ENCODE measurements around the gene RGMB.

Gene RGMB

DNA sequence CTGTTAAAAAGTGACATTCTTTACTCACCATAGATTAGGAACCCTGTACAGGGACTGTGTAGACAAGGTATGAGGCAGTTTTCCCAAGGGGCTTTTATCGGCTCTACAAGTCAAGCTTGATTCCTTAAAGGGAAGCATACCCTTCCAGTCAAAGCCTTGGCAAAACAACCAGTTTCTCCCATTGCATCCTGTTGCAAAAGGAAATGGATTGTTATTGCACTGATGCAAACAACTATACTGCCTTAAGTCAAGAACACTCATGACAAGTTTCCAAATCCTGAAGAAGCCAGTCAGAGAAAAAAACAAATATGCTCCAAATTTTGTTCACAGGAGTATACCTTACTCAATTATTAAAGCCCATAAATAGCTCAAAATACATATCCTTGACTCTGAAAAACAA, 67.5 kb downstream of the RGMB start:
- no peaks in the 10 kb centered on the region for H4K20me1 ChIP-seq (ENCODE audit: insufficient read depth, low read length)
- no peaks in the 10 kb centered on the region for H3K27me3 ChIP-seq (ENCODE audit: insufficient read depth, low read length)
- no peak overlapping the region for H3K27ac ChIP-seq (ENCODE audit: low read depth, low read length, poor library complexity, severe bottlenecking)
- no peak overlapping the region for H2AFZ ChIP-seq (ENCODE audit: low read length)
- TF ChIP-seq EZH2 (IDR thresholded peaks at IDR 0.05; ENCODE audit: borderline replicate concordance, low read length), result no peak
- TF ChIP-seq, protein P1, sequence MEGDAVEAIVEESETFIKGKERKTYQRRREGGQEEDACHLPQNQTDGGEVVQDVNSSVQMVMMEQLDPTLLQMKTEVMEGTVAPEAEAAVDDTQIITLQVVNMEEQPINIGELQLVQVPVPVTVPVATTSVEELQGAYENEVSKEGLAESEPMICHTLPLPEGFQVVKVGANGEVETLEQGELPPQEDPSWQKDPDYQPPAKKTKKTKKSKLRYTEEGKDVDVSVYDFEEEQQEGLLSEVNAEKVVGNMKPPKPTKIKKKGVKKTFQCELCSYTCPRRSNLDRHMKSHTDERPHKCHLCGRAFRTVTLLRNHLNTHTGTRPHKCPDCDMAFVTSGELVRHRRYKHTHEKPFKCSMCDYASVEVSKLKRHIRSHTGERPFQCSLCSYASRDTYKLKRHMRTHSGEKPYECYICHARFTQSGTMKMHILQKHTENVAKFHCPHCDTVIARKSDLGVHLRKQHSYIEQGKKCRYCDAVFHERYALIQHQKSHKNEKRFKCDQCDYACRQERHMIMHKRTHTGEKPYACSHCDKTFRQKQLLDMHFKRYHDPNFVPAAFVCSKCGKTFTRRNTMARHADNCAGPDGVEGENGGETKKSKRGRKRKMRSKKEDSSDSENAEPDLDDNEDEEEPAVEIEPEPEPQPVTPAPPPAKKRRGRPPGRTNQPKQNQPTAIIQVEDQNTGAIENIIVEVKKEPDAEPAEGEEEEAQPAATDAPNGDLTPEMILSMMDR (IDR thresholded peaks at IDR 0.05; ENCODE audit: low read length), result no peak
- no peak overlapping the region for H3K9ac ChIP-seq (ENCODE audit: low read length)
- H3K9me2 ChIP-seq (ENCODE audit: low read depth, low read length), result no peaks in the 10 kb centered on the region
- H3K79me2 ChIP-seq (ENCODE audit: insufficient read depth, low read length), result no peaks in the 10 kb centered on the region
- H3K36me3 ChIP-seq (ENCODE audit: insufficient read depth, low read length), result no peaks in the 10 kb centered on the region
- H3K9me3 ChIP-seq (ENCODE audit: low read length), result peaks cover 5% of the 10 kb centered on the region; the same call in 1 of the 2 replicates
- H3F3A ChIP-seq (ENCODE audit: insufficient read depth, low read length), result no peaks in the 10 kb centered on the region
- H3K4me3 ChIP-seq (ENCODE audit: low read depth, low read length, poor library complexity, severe bottlenecking), result no peak overlapping the region
- H3K4me1 ChIP-seq (ENCODE audit: insufficient read depth, low read length, severe bottlenecking), result no peaks in the 10 kb centered on the region
- no peak overlapping the region for H3K4me2 ChIP-seq (ENCODE audit: low read length)

DNA sequence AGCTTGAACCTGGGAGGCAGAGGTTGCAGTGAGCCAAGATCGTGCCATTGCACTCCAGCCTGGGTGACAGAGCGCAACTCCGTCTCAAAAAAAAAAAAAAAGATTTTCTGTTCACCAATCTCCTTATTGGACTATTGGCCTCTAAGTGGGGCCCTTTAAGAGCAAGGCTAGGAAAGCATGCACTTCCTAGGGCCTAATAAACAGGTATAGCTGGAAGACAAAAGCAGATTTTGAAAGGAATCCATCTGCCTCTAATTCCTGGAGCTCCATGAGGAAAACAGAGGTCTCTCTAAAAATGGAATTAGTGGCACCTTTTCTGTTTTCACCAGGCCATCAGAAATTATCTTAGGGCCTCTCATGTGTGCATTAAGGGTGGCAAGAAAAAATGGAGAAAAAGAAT, 70.0 kb downstream of the RGMB start:
- no peaks in the 10 kb centered on the region for H3K27me3 ChIP-seq (ENCODE audit: insufficient read depth, low read length)

DNA sequence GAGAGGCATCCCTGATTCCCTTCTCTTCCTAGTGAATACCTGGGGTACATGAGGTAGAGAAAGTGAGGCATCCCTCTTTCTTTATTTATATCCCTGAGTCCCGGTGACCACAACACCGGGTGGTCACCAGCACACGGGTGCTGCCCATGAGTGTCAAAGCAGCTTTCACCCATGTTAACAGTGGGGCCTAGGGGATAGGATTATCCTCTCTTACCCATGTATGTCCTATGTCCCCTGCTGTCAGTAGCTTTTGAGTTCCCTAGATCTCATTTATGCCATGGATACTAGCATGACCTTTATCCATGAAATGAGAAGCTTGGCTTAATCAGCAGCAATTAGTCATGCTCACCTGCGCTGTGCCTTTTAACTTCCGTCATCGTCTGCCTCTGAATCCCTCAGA, 71.4 kb downstream of the RGMB start:
- no peak overlapping the region for H3K4me3 ChIP-seq (ENCODE audit: low read depth, low read length, poor library complexity, severe bottlenecking)
- H4K20me1 ChIP-seq (ENCODE audit: insufficient read depth, low read length), result no peaks in the 10 kb centered on the region
- no peaks in the 10 kb centered on the region for H3K36me3 ChIP-seq (ENCODE audit: insufficient read depth, low read length)
- no peaks in the 10 kb centered on the region for H3K27me3 ChIP-seq (ENCODE audit: insufficient read depth, low read length)
- H2AFZ ChIP-seq (ENCODE audit: low read length), result no peak overlapping the region
- peaks cover 5% of the 10 kb centered on the region; the same call in 1 of the 2 replicates for H3K9me3 ChIP-seq (ENCODE audit: low read length)
- H3K9me2 ChIP-seq (ENCODE audit: low read depth, low read length), result no peaks in the 10 kb centered on the region
- no peak overlapping the region for H3K4me2 ChIP-seq (ENCODE audit: low read length)
- no peak overlapping the region for H3K9ac ChIP-seq (ENCODE audit: low read length)
- H3K4me1 ChIP-seq (ENCODE audit: insufficient read depth, low read length, severe bottlenecking), result no peaks in the 10 kb centered on the region
- H3K27ac ChIP-seq (ENCODE audit: low read depth, low read length, poor library complexity, severe bottlenecking), result no peak overlapping the region
- TF ChIP-seq EZH2 (IDR thresholded peaks at IDR 0.05; ENCODE audit: borderline replicate concordance, low read length), result no peak
- TF ChIP-seq, protein P1 (IDR thresholded peaks at IDR 0.05; ENCODE audit: low read length), result no peak
- H3F3A ChIP-seq (ENCODE audit: insufficient read depth, low read length), result no peaks in the 10 kb centered on the region
- H3K79me2 ChIP-seq (ENCODE audit: insufficient read depth, low read length), result no peaks in the 10 kb centered on the region

More for the DNA sequence above, 70.0 kb downstream of the RGMB start:
- Histone ChIP-seq H4K20me1 (ENCODE audit: insufficient read depth, low read length) (no peaks in the 10 kb centered on the region), H3K27ac (ENCODE audit: low read depth, low read length, poor library complexity, severe bottlenecking) (no peak overlapping the region), H3K9me2 (ENCODE audit: low read depth, low read length) (no peaks in the 10 kb centered on the region), H3K9me3 (ENCODE audit: low read length) (peaks cover 5% of the 10 kb centered on the region; the same call in 1 of the 2 replicates), H3K4me2 (ENCODE audit: low read length) (no peak overlapping the region), H3F3A (ENCODE audit: insufficient read depth, low read length) (no peaks in the 10 kb centered on the region), H3K4me1 (ENCODE audit: insufficient read depth, low read length, severe bottlenecking) (no peaks in the 10 kb centered on the region), H2AFZ (ENCODE audit: low read length) (no peak overlapping the region), H3K9ac (ENCODE audit: low read length) (no peak overlapping the region), H3K79me2 (ENCODE audit: insufficient read depth, low read length) (no peaks in the 10 kb centered on the region), H3K4me3 (ENCODE audit: low read depth, low read length, poor library complexity, severe bottlenecking) (no peak overlapping the region), H3K36me3 (ENCODE audit: insufficient read depth, low read length) (no peaks in the 10 kb centered on the region)
- no peak for TF ChIP-seq EZH2 (IDR thresholded peaks at IDR 0.05; ENCODE audit: borderline replicate concordance, low read length)
- TF ChIP-seq, protein P1 (IDR thresholded peaks at IDR 0.05; ENCODE audit: low read length), result no peak
